ENCODE data around the gene LYL1.

The LYL1 gene

DNA sequence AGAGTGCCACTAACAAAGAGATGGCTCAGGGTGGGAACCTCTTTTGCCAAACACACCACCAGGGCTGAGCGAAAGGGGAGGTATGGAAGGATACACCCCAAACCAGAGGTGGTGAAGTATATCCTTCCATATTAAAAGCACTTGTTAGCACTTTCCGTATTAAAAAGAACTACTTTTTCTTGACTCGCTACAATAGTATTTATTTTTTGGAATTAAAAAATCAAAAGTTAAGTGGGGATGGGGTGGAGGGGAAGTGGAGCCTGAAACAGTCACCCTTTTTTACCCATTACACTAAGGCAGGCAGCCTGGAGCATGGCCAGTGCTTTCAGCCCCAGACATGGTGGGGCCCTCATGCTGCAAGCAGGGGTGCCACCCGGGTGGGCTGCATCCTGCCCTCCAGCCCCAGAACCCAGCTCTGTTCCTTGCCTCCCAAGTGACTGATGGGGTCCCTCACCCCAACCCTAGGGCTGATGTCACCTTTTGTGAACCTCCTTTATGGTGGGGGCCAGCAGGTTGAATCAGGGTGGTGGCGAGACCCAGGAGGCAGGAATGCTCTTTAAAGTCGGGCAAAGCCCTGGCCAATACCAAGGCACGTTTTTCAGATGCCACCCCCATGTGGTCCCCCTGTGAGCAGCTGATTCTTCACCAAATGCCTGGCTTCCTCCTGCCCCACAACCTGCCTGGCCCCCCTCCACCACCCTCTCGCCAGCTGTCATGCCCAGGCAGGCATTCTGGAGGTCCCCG, 31.0 kb downstream of the LYL1 start:
- no peak for DNase-seq

DNA sequence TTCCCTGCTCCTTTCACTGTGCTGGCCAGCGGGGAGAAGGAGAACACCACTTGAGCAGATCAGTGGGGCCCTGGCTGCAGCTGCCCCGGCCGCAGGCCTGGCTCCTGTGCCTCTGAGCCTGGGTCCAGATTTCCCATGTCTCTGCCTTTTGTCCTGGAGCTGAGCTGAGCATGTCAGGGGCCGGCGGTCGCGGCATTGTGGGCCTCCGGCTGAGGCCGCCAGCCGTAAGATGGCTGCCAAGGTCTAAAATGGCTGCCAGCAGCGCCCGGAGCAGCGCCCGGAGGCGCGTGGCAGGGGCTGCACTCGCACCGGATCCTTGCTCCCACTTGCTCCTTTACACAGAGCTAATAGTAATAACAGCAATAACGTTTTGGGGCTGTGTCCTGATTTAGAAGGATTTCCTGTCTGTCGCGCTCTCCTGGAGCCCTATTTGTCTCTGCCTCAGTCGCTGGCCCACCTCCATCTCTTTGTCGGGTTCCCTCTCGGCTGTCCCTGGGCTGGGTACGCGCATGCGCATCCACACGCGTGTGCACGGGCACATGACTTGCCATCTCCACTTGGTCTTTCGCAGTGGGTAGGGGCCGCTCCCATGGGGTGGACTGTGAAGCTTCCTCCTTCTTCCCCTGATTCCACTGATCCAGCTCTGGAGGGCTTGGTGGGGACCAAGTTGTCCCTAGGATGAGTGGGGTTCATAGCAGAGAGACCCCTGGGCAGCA, 32.1 kb downstream of the LYL1 start:
- no peak for DNase-seq

DNA sequence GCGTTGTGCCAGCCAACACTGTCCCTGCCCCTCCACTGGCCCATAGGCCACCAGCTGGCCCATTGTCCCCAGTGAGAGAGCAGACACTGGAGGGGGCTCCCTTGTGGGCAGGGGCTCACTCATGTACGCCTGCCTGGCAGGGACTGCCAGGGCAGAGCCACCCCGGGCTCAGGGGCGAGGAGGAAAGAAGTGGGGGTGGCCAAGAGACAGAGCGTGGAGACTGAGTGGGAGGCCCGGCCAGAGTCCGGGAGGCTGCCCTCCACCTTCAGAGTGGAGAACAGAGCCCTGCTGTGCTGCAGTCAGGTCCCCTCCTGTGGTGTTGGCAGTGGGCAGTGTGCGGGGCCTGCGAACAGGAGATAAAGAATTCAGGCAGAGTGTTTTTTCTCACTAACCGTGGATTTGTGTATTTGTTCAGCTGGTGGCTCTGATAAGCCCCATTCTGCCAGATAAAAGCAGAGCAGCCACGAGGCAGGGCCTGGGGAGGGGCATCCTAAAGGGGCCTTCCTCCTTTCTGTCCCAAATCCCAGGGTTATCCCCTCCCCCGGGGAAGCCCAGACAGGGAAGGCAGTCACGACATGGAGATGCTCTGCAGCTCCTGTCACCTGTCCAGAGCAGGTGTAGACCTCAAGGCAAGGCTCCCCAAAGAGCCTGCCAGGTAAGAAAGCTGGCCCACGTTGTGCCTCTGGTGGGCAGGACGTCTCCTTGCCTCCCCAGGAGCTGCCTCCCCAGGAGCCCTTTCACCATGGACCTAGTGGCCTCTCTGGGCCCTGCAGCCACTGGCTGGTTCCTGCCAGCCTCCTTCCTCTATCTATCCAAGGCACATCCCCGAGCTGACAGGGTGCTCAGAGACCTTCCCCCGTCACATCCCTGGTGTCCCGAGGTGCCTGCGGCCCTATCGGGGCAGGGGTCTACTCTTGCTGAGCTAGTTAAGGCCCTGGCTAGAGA, 33.0 kb downstream of the LYL1 start:
- DNase-seq: no peak

DNA sequence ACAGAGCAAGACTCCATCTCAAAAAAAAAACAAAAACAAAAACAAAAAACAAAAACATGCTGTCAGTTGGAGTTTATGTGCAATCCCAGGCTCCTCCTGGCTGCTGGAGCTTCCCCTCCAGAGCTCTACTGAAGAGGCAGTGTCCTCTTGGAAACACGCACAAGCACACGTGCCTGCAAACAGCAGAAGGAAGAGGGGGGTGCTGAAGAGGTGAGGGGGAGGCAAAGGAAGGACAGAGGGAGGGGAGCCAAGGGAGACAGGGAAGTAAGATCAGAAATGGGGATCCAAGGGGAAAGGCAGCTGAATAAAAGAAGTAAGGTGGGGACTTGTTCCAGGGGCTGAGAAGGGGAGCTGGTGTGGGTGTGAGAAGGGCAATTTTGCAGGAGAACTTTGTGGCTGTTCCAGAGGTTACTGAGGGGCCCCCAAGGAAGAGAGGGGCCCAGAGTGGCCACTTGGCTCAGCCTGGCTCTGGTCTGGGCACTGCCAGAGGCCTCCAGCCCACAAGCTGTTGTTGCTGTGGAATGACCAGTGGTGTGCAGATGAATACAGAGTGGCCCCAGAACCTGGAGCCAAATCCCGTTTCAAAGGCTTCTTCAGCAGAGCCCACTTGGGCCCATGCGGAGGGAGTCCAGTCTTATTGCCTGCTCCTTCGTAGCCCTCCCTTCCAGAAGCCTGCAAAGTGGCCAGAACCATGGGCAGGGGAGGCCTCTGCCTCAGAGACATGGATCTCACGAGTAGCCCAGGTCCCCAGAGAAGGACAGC, 34.4 kb downstream of the LYL1 start:
- DNase-seq: no peak

DNA sequence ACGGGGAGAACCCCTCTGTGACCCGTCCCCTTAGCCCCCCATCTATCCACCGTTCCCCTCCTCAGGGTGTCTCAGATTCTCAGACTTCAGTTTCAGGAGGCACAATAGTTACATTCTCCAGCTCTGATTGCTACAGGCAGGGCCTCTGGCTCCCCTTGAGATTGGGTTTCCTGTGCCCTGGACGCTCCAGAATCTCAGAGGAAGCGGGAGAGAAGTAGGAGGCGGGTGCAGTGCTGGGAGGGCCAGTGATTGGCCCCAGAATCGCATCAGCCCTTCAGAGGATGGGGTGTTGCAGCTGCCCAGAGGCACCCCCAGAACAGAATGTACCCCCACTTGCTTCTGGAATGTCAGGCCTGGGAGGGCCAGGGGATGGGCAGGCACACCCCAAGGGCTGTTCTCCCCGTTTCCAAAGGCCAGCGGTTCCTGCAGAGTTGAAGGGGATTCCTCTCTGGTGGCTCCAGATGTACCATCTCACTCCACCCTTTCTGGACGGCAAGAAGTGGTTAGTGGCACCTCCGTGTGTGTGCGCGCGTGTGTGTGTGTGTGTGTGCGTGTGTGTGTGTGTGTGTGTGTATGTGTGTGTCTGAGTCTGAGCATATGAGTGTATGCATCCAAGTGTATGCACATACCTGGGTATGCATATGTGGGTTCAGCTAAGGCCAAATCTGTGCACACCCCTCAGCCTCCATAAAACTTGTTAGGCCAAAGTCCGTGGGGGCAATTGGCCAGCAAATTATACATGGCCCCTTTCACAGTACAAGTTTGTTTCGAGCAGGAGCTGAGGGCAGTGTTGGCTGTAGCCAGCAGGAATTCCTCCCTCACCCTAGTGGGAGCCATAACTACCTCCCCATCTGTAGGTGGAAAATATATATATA, 35.5 kb downstream of the LYL1 start:
- DNase-seq: no peak

DNA sequence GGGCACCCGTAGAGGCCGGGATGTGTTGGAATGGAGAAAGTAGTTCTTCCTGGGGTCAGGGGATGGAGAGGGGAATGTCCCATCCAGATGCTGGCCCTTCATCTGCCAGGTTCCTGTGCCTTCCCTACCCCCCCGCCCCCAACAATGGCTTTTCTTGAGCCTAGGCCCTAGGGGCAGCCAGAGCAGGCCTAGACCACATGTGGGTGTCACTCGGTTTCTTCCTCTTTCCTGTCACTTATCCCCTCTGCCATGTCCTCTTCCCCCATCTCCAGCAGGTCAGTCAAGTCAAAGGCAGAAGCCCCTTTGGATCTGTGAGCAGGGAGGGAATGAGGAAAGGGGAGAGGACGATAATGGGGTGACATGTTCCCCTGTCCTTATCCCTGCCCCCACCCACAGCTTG, 36.4 kb downstream of the LYL1 start:
- DNase-seq: no peak

DNA sequence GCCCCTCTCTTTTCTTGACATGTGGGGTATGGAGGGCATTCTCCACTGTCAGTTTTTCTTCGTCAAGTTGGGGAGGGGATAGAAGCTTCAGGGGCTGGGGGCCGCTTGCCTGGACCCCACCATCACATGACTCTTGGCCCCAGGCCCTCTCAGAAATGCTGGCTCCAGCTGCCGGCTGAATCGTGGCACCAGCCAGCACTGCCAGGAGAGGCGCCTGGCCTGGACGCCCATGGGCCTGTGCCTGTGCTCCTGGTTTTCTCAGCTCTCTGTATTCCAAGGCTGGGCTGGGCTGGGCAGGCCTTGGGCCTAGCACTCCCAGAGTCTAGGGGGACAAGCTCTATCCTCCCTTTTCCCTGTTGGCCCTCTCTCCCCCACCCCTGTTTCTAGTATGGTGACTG, 38.6 kb downstream of the LYL1 start:
- no peak for DNase-seq

DNA sequence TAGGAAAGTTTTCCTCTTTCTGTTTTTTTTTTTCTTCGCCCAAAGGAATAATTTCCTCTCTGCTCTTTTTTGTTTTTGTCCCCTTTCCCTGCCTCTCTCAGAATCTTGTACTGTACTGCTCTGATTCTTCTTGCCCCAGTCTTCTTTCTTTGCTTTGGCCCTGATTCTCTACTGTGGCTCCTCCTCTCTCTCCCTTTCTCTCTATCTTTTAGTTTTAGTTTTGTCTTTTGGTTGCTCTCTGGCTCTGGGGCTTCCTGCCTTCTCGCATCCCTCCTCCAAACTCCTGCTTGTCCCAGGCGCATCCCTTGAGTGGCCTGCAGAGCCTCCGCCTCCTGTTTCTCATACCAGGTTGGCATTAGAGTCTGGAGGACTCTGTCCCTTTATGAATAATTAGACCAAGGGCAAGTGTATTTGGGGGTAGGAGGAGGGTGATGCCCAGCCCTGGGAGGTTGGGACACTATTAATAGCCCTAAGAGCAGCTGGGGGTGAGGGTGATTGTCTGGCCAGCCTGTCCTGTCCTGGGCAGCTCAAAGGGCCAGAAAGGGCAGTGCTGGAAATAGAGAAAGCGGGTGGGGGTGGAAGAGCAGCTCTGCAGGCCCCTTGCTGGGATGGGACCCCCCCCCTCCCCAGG, 39.1 kb downstream of the LYL1 start:
- no peak for DNase-seq

DNA sequence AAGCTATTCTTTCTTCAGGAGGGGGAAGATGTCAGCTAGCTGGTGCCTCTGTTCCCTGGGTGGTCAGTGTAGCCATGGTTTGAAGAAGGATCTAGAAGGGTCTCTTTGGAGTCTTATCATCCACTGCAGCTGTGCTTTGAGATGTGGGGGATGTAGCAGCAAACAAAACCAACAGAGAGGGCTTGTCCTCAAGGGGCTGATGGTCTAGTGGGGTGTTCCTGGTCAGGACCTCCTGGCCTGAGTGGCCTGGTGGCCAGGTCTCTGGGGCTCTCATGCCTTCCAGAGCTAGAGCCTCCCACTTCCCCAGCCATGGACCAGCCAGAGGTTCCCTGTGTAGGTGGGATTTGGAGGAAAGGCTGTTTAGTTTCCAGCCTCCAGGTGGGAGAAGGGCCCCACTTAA, 40.3 kb downstream of the LYL1 start:
- DNase-seq: no peak

DNA sequence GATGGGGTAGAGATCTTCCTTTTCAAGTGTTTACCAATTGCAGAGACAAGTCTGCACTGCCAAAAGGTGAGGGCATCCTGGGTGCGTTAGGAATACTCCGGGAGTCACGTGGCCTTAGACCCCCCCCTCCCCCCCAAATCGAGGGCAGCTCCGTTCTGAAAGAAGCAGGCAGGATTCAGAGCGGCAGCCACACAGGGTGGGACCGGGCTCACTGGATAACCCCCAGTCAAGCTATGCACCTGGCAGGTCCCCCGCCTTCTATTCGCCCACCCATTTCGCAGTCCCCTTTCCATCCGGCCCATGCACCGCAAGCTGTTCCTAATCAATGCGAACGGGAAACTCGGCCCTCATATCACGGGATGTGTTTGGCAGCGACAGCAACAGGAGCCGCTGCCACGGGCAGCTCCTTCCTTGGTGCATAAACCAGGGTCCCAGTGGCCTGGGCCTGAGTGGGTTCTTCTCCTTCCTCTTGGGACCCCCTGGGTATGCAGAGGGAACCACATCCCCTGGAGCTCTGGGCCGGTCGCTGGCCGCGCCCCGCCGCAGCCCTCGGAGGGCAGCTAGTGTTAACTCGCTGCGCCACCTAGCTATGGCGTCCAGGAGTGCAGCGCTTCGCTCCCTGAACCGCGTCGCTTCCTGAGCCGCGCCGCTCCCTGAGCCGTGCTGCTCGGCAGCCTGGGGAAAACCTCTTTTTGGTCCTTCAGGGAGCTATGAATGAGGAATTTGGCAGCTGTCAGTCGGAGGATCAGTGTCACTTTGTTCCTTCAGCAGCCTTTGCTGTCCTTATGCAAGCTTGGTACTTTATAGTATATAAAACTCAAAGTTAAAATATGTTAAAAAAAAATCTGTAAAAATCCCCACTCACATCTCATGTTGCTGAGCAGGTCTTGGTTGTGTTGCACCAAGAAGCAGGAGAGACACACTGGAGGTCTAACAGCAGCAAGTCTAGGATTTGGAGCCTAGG, 41.4 kb downstream of the LYL1 start:
- DNase-seq: peak; percentile 73

DNA sequence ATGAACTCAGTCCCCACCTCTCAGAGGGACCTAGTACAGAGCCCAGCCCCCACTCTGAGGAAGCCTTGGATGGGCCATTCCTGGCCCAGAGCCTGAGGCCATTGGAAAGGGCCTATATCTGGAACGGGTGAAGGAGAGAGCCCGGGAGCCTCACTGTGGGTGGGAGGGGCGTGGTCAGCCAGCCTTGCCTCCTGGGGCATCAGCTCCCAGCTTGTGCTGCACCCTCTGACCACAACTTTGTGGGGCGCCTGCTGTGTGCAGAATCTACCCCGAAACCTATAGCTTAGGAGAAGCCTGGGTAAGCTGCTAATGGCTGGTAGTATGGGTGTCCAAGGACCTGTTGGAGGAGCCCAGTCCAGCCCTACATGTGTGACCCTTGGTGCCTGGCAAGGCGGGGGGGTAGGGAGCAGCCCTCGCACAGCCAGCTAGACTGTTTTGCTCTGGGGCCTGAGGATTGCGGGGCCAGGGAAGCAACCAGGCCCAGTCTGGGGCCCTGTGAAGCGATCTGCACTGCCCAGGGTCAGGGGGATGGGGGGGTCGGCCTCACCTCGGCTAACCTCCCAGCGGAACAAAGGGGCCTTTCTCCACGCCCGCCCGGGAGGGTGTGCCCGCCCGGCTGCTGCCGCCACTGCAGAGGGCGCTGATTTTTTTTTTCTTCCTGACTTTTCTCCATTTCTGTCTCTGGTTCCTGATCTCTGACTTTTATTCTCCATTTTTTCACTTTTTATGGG, 42.3 kb downstream of the LYL1 start:
- DNase-seq: no peak

DNA sequence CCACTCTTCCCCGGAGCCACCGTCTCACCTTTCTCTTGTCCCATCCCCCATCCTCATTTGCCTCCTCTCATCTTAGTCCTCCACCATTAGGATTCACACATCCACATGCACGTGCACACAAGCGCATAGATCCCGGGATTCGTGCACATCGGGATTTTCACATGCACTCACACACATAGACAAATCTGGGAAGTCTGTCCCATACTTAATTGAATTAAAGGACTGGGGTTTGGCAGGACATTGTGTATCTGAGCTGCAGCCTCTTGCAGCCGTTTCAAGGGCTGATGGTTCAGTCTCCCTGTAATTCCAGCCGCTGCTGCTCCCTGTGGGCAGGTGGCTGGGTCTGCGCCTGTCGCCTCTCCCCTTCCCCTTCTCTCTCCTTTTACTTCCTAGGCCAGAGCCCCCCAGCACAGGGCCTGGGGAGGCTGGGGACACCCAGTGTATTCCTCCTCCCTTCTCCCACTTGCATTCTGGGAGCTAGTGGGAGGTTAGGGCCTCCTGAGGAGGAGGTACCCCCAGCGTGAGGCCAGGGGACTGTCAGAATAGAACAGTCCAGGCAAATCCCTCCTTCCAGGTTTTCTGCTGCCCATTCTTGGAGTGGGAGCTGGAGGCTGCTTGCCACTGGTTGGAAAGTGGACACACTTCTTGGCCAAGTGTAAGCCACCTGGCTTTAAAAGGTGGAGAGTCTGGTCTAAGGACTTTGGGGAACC, 43.6 kb downstream of the LYL1 start:
- DNase-seq: no peak

DNA sequence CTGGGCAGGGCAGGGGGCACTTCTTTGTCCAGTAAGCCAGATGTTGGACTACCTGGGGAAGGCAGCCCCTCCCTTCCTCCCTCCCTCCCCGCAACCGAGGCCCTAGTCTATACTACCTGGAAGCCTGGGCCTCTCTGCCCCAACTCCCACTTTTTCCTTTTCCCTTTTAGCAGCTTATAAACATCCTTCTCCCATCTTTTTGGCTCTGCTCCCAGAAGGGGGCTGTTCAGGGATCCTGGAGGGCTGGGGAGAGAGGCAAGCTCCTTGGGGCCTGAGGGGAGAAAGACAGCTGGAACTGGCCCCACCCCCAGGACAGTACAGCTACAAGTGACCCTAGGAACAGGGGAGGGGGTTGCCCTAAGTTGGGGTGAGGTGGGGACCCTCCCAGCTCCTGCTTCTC, 44.9 kb downstream of the LYL1 start:
- peak; percentile 64 for DNase-seq

DNA sequence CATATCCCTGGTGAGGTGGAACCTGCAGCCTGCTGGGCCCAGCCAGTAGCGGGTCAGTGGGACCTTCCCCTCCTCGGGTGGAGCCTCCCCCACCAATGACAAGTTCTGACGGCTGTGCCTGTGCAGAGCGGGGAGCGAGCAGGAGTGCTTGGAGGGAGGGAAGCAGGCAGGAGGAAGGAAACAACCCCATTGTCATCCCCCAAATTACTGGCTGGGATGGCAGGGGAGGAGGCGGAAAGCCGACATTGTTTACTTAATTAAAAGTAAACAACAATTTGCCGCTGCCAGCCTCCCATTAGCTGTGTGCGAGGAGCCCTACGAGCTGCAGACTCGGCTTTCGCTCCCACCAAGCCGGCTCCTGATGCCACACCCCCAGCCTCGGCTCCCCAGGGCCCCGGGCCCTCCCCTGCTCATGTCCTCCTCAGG, 45.5 kb downstream of the LYL1 start:
- no peak for DNase-seq

DNA sequence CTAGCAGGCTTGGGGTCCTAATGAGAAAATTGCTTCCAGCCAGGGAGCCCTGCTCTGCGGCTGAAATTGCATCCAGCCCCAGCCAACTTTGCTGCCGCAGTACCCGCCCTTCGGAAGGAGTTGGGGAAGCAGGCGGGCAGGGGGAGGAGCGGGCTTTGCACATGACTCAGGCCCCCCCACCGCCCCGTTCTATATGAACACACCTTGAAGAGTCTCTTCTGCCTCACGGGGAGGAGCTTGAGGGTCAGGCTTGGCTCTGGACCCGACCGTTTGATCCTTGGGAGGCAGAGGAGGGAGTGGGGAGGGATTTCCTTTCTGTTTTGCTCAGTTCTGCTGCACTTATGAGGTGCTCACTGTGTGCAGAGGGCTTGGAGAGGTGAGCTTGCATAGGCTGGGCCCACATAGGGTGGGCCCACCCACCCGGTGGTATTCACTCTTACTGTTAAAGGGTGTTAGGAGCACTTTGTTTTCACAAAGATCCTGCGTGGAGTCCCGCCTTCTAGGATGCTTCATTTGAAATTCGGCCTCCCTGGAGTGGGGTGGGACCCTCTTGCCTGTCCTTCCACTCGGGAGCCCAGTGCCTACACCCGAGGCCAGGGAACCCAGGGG, 46.5 kb downstream of the LYL1 start:
- DNase-seq: peak; percentile 93

DNA sequence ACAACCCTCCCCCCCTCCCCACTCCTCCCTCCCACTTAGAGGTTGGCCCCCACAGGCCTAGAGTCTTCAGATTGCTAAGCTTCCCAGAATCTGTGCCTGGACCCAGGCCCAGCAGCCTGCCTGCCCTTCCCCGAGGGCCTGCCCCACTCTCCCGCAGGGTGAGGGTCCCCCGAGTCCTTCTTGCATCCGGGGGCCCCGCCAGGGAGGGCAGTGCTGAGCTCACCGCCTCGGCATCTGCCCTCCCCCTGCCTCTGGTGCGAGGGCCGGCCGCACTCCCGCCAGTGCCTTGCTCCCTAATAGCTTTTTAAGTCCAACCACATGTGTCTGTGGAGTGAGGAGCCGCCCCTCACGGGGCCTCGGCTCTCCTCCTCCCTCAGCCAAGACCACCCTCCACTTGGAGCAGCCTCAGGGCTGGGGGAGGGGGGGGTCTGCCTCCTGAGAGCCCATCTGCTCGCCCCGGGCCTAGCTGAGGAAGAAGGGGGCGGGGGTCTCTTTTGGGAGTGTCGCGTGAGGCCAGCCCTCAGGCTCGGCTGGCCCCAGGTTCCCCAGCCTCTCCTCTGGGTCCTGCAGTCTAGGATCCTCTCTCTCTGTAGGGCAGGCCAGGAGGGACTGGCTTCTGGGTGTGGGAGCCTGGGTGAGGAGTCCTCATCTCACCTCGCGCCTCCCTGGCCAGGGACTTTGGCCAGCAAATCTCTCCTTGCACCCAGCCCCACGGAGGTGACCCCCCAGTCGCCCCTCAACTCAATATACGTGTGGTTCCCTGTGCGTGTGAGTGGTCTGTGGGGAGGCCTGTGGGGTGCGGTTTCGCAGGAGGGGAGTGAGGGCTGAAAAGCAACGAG, 47.2 kb downstream of the LYL1 start:
- peak; percentile 96 for DNase-seq

DNA sequence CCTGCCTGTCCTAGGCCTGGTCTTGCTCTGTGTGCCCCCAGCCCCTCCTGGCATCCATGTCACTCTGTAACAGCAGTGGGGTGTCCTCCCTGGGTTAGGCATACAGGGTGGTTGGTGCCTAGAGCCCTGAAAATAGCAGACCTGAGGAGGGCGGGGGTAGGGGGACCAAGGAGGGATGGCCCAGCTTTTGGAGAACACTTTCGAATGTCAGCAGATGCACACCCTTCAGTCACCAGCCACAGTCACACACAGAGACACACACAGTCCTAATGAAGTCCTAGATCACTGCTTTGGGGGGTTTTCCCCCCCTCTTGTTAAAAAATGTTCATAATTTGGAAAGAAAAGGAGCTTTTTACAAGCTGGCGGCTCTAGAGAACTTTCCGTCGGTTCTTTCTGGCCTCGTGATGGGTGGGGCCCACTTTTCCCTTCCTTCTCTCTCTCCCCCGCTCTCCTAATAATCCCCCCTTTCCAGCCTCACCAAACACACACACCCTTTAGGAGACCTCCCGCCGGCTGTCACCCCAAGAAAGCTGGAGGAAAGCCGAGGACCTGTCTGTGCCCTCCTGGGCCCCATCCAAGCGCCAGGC, 47.9 kb downstream of the LYL1 start:
- no peak for DNase-seq
